HL-60 (cell line): ENCODE results near the gene TMEM255B.
A peak's percentile ranks its signal among the peaks of the same experiment; 100 is the strongest.

Experiments used
- DNase-seq, 2 experiments: peaks; one replicate each; pipeline ENCODE4 v3.0.0-alpha.2; 2010 to 2020; ENCODE audit warnings: low read depth in 1 of 2, low spot score in 1 of 2
- H3K27ac ChIP-seq: fragments of 250-450 bp; sonication (Bioruptor Pico); replicated peaks from 2 replicates; pipeline ENCODE4 v1.5.1; 2020; ENCODE audit warnings: mild to moderate bottlenecking, moderate library complexity
- H3K27me3 ChIP-seq: fragments of 250-450 bp; sonication (Bioruptor Pico); 2 replicates; pipeline ENCODE4 v1.5.1; 2021; ENCODE audit warnings: mild to moderate bottlenecking, moderate library complexity; ENCODE audit not compliant: insufficient read depth, poor library complexity, severe bottlenecking
- H3K4me3 ChIP-seq: replicated peaks from 2 replicates; pipeline ENCODE4 v1.5.1; 2011; ENCODE audit warnings: mild to moderate bottlenecking, control low read depth, low read length; ENCODE audit not compliant: insufficient read depth
- GABPA ChIP-seq: IDR thresholded peaks from 2 replicates; pipeline ENCODE4 v1.6.1; 2012; ENCODE audit warnings: low read depth
- POLR2AphosphoS5 ChIP-seq: IDR thresholded peaks from 2 replicates; pipeline ENCODE4 v1.6.1; 2012; ENCODE audit warnings: low read depth
- SPI1 ChIP-seq: IDR thresholded peaks from 2 replicates; pipeline ENCODE4 v1.6.1; 2012; ENCODE audit warnings: low read depth, mild to moderate bottlenecking, borderline replicate concordance
- TF ChIP-seq, protein P1 (sequence below): IDR thresholded peaks from 2 replicates; pipeline ENCODE4 v1.6.1; 2012; ENCODE audit warnings: low read depth; ENCODE audit not compliant: insufficient replicate concordance
- TF ChIP-seq, protein P2 (sequence below): IDR thresholded peaks from one replicate; pipeline ENCODE4 v1.5.1; 2011; ENCODE audit warnings: low read length, control low read depth, inconsistent platforms; ENCODE audit not compliant: insufficient read depth

The TMEM255B gene

GRCh38 chr13:113862931-113863523 is 104.0 kb downstream of the TMEM255B start:
- peak in 1 of 2 experiments; percentile 15 for DNase-seq
- H3K4me3 ChIP-seq: peak overlapping the region; percentile 19
- no peak for TF ChIP-seq SPI1
- TF ChIP-seq GABPA: no peak
- TF ChIP-seq, protein P1, sequence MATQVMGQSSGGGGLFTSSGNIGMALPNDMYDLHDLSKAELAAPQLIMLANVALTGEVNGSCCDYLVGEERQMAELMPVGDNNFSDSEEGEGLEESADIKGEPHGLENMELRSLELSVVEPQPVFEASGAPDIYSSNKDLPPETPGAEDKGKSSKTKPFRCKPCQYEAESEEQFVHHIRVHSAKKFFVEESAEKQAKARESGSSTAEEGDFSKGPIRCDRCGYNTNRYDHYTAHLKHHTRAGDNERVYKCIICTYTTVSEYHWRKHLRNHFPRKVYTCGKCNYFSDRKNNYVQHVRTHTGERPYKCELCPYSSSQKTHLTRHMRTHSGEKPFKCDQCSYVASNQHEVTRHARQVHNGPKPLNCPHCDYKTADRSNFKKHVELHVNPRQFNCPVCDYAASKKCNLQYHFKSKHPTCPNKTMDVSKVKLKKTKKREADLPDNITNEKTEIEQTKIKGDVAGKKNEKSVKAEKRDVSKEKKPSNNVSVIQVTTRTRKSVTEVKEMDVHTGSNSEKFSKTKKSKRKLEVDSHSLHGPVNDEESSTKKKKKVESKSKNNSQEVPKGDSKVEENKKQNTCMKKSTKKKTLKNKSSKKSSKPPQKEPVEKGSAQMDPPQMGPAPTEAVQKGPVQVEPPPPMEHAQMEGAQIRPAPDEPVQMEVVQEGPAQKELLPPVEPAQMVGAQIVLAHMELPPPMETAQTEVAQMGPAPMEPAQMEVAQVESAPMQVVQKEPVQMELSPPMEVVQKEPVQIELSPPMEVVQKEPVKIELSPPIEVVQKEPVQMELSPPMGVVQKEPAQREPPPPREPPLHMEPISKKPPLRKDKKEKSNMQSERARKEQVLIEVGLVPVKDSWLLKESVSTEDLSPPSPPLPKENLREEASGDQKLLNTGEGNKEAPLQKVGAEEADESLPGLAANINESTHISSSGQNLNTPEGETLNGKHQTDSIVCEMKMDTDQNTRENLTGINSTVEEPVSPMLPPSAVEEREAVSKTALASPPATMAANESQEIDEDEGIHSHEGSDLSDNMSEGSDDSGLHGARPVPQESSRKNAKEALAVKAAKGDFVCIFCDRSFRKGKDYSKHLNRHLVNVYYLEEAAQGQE: no peak
- TF ChIP-seq, protein P2, sequence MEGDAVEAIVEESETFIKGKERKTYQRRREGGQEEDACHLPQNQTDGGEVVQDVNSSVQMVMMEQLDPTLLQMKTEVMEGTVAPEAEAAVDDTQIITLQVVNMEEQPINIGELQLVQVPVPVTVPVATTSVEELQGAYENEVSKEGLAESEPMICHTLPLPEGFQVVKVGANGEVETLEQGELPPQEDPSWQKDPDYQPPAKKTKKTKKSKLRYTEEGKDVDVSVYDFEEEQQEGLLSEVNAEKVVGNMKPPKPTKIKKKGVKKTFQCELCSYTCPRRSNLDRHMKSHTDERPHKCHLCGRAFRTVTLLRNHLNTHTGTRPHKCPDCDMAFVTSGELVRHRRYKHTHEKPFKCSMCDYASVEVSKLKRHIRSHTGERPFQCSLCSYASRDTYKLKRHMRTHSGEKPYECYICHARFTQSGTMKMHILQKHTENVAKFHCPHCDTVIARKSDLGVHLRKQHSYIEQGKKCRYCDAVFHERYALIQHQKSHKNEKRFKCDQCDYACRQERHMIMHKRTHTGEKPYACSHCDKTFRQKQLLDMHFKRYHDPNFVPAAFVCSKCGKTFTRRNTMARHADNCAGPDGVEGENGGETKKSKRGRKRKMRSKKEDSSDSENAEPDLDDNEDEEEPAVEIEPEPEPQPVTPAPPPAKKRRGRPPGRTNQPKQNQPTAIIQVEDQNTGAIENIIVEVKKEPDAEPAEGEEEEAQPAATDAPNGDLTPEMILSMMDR: no peak
- TF ChIP-seq POLR2AphosphoS5: no peak
- H3K27ac ChIP-seq: no peak overlapping the region
- peaks cover 42% of the 10 kb centered on the region for H3K27me3 ChIP-seq

DNA sequence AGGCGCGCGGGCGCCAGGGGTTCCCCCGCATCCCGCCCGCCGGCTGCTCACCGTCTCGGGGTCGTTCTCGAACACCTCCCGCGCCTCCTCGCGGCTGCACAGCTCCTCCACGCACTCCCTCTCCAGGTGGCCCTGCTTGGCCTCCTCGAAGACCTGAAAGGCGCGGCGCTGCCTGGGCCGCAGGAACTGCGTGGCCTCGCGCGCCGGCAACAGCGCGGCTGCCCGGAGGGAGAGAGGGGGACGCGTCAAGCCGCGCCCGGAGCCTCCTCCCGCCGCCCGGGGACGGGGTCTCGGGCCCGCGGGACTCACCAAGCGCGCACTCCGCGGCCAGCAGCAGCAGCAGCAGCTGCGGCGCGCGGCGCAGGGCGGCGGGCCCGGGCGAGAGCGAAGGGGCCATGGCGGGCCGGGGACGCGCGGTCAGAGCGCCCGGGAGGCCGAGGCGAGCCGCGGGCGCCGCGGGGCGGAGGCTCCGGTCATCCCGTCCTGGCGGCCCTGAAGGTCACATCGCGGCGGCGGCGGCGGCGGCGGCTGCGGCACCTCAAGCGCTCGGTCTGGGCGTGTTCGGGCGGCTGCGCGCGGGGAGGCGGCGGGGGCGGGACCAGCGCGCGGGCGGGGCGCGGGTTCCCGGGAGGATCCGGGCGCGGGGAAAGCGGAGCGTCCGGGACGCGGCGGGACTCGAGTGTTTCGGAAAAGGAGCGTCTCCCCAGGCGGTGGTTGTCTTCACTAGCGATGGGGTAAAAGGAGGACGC is 104.7 kb downstream of the TMEM255B start, which contains the start of gene GAS6:
Gene GAS6, minus strand, starts transcription at position 553 of the 749 bp plus-strand sequence. Its CDS starts 156 bp downstream, at position 397.
- Histone ChIP-seq H3K27ac (no peak within 1 kb of the TSS), H3K4me3 (peak within 1 kb of the TSS; percentile 19), H3K27me3 (peaks cover 45% of the 10 kb centered on the region)
- no peak for DNase-seq
- TF ChIP-seq, protein P1: no peak
- TF ChIP-seq SPI1 (no peak), GABPA (no peak), POLR2AphosphoS5 (no peak)
- TF ChIP-seq, protein P2: no peak

DNA sequence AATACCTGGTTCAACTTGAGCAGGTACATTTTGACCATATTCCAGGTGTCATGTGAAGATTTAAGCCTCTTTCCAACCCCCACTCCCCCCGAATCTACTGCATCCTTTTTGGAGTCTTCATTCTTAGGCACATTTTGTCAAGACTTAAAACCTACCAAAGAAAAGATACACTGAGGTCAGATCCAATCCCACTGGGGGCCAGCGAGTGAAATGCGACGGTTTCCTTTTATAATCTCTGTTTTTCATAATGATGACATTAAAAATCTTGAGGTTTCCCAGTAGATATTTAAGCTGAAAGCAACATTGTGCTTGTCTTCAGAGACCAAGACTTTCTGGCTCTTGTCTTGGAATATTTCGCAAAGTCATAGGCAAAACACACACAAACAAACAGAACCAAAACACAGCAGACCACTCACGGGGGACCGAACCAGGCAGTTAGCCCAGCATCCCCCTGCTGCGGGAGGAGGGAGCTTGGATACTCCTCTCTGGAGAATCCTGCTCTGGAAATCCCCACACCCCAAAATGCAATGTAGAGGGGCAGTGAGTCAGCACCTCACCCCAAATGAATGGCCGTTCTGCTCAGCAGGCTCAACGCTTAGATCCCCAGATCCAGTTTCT is 105.4 kb downstream of the TMEM255B start:
- Histone ChIP-seq H3K4me3 (0 out of 2 replicates have a peak overlapping the region, but pooled peaks have one; percentile 3), H3K27me3 (peaks cover 45% of the 10 kb centered on the region), H3K27ac (no peak overlapping the region)
- TF ChIP-seq POLR2AphosphoS5: no peak
- TF ChIP-seq GABPA: no peak
- TF ChIP-seq, protein P2: no peak
- TF ChIP-seq SPI1: no peak
- TF ChIP-seq, protein P1: no peak
- no peak for DNase-seq
